PC-9 (cell line): ENCODE data around the gene TUBGCP2. TPM values are rescaled to one million over a fixed set of nuclear protein-coding genes. Genes with fewer than 3 reads are reported as not detected.

Source experiments
- BruUV-seq: library from RNA; stranded (reverse); fragments of 400-500 nt; replicated peaks from 2 replicates; lab custom pipeline; 2021; lab: Mats Ljungman, UMichigan
- CTCF ChIA-PET: fragments of 300-600 bp; sonication (Branson Sonifier 250); formaldehyde crosslinking; loops from one replicate; lab custom pipeline; 2022; ENCODE audit warnings: antibody characterized with exemption; lab: Charles Lee
- POLR2A ChIA-PET: fragments of 300-600 bp; sonication (Branson Sonifier 250); formaldehyde crosslinking; loops from one replicate; lab custom pipeline; 2022; ENCODE audit warnings: antibody characterized with exemption; ENCODE audit not compliant: unreplicated experiment; lab: Charles Lee
- DNase-seq, 2 experiments: peaks; one replicate each; pipeline versions ENCODE4 v3.0.0 to v3.0.0-alpha.2; 2015 to 2022; ENCODE audit warnings: mixed read lengths in 1 of 2
- H2AFZ ChIP-seq: fragments of 200-600 bp; sonication (generic); 2 replicates; pipeline ENCODE4 v1.8.1; 2017; ENCODE audit warnings: antibody characterized with exemption
- H3F3A ChIP-seq: fragments of 200-600 bp; sonication (generic); 2 replicates; pipeline ENCODE4 v1.8.1; 2017; ENCODE audit warnings: antibody characterized with exemption, mild to moderate bottlenecking, low read depth; ENCODE audit not compliant: insufficient read depth
- H3K27ac ChIP-seq: fragments of 200-600 bp; sonication (generic); 2 replicates; pipeline ENCODE4 v1.6.1; 2016; ENCODE audit warnings: mixed run types
- H3K27me3 ChIP-seq: fragments of 200-600 bp; sonication (generic); 2 replicates; pipeline ENCODE4 v1.6.1; 2016; ENCODE audit warnings: low read depth, mixed run types; ENCODE audit not compliant: insufficient read depth
- H3K36me3 ChIP-seq: fragments of 200-600 bp; sonication (generic); 2 replicates; pipeline ENCODE4 v1.6.1; 2016; ENCODE audit warnings: low read depth, mixed run types
- H3K4me1 ChIP-seq: fragments of 200-600 bp; sonication (generic); replicated peaks from 2 replicates; pipeline ENCODE4 v1.6.1; 2016; ENCODE audit warnings: mixed run types; ENCODE audit not compliant: insufficient read depth
- H3K4me2 ChIP-seq: fragments of 200-600 bp; sonication (generic); 2 replicates; pipeline ENCODE4 v1.6.1; 2017; ENCODE audit warnings: mixed run types
- H3K4me3 ChIP-seq: fragments of 200-600 bp; sonication (generic); 2 replicates; pipeline ENCODE4 v1.6.1; 2016; ENCODE audit warnings: mixed run types
- H3K79me2 ChIP-seq: fragments of 200-600 bp; sonication (generic); 2 replicates; pipeline ENCODE4 v1.6.1; 2017; ENCODE audit warnings: low read depth, mixed run types
- H3K9me2 ChIP-seq: fragments of 200-600 bp; sonication (generic); 2 replicates; pipeline ENCODE4 v1.8.1; 2017; ENCODE audit warnings: mild to moderate bottlenecking; ENCODE audit not compliant: insufficient read depth
- H3K9me3 ChIP-seq: fragments of 200-600 bp; sonication (generic); 2 replicates; pipeline ENCODE4 v1.8.1; 2016; ENCODE audit warnings: low read depth; ENCODE audit not compliant: insufficient read depth
- H4K20me1 ChIP-seq: fragments of 200-600 bp; sonication (generic); 2 replicates; pipeline ENCODE4 v1.8.1; 2017; ENCODE audit not compliant: insufficient read depth
- EZH2 ChIP-seq: fragments of 200-600 bp; sonication (generic); IDR thresholded peaks from 2 replicates; pipeline ENCODE4 v1.8.0; 2017; ENCODE audit warnings: antibody characterized with exemption, low read depth
- intact Hi-C: fragments of 100-400 bp; cut with micrococcal nuclease; formaldehyde crosslinking; loops from one replicate; pipeline ENCODE4 v1.10.0; 2022; ENCODE audit not compliant: unreplicated experiment
- total RNA-seq: library from RNA; stranded (reverse); gene quantifications from 2 replicates; pipeline ENCODE4 v1.2.3, GENCODE V29; 2021
- TF ChIP-seq, protein P1 (sequence below): fragments of 200-600 bp; sonication (generic); conservative IDR thresholded peaks from 2 replicates; pipeline ENCODE4 v1.6.1; 2017; ENCODE audit warnings: mixed run types, antibody characterized with exemption, mild to moderate bottlenecking, moderate library complexity

TUBGCP2 gene
- total RNA-seq, 1 experiment from 2014 or later, result 52.8 TPM

DNA sequence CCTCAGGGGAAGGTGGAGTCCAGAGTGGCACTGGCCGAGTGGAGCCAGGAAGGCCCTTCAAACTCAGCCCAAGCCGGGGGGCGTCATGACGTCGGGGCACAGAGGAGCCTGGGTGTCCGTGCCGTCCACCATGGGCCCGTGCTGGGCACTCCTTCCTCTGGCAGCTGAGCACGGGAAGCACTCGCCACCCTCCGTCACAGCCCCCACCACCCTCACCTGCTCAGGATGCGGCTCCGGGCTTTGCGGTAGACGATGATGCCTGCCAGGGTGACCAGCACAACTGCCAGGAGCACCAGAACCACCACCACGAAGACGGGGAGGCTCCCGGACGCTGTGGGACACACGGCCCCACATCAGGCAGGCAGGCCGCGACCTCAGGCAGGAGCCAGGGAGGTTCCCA is 40.1 kb downstream of the TUBGCP2 start:
- Histone ChIP-seq H3K36me3 (no peaks in the 10 kb centered on the region), H3K79me2 (no peaks in the 10 kb centered on the region), H3K27me3 (no peaks in the 10 kb centered on the region), H3K9me3 (no peaks in the 10 kb centered on the region), H3K4me3 (no peak overlapping the region), H3K4me1 (peaks cover 15% of the 10 kb centered on the region), H3K4me2 (no peak overlapping the region), H3K27ac (no peak overlapping the region), H2AFZ (no peak overlapping the region), H4K20me1 (no peaks in the 10 kb centered on the region), H3F3A (no peaks in the 10 kb centered on the region; the same call in 1 of the 2 replicates), H3K9me2 (no peaks in the 10 kb centered on the region)
- DNase-seq, result no peak
- ChIA-PET POLR2A (no interaction called here), CTCF (interaction anchor here (0.6 kb wide), 1 partner anchor 31 kb away, joined by 5 read pairs; the partner anchor contains the start of gene VENTX)
- TF ChIP-seq, protein P1, sequence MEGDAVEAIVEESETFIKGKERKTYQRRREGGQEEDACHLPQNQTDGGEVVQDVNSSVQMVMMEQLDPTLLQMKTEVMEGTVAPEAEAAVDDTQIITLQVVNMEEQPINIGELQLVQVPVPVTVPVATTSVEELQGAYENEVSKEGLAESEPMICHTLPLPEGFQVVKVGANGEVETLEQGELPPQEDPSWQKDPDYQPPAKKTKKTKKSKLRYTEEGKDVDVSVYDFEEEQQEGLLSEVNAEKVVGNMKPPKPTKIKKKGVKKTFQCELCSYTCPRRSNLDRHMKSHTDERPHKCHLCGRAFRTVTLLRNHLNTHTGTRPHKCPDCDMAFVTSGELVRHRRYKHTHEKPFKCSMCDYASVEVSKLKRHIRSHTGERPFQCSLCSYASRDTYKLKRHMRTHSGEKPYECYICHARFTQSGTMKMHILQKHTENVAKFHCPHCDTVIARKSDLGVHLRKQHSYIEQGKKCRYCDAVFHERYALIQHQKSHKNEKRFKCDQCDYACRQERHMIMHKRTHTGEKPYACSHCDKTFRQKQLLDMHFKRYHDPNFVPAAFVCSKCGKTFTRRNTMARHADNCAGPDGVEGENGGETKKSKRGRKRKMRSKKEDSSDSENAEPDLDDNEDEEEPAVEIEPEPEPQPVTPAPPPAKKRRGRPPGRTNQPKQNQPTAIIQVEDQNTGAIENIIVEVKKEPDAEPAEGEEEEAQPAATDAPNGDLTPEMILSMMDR, result no peak
- no peak for TF ChIP-seq EZH2
- intact Hi-C loops, result no loop called here
- no TSS peak for BruUV-seq

DNA sequence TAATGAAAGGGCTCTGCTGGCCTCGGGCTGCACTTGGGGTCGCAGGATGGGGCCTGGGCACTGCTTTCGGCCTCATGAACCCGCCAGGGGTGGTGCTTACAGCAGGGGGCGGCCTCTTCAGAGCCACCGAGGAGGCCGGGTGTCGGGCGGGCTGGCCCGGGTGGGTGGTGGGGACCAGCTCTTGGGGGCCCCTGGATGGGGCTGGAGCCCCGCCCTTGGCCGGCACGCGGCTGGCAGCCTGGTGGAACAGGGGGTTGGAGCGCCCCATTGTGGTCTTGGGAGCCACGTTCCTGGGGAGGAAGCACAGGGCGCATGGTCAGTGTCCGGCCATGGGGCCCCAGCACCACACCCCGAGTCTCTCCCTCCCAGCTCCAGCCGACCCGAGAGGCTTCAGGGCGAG is 40.8 kb downstream of the TUBGCP2 start:
- Histone ChIP-seq H3K27me3 (no peaks in the 10 kb centered on the region), H3K4me1 (peaks cover 15% of the 10 kb centered on the region), H3F3A (no peaks in the 10 kb centered on the region; the same call in 1 of the 2 replicates), H3K27ac (no peak overlapping the region), H3K36me3 (no peaks in the 10 kb centered on the region), H3K79me2 (no peaks in the 10 kb centered on the region), H2AFZ (no peak overlapping the region), H3K4me3 (no peak overlapping the region), H3K9me3 (no peaks in the 10 kb centered on the region), H4K20me1 (no peaks in the 10 kb centered on the region), H3K4me2 (no peak overlapping the region), H3K9me2 (no peaks in the 10 kb centered on the region)
- ChIA-PET CTCF (no interaction called here), POLR2A (interaction anchor here (0.6 kb wide), 1 partner anchor 8 kb away, joined by 3 read pairs; no protein-coding TSS in a partner anchor)
- TF ChIP-seq EZH2, result no peak
- TF ChIP-seq, protein P1, result no peak
- intact Hi-C loops, result no loop called here
- BruUV-seq, result no TSS peak
- no peak for DNase-seq

DNA sequence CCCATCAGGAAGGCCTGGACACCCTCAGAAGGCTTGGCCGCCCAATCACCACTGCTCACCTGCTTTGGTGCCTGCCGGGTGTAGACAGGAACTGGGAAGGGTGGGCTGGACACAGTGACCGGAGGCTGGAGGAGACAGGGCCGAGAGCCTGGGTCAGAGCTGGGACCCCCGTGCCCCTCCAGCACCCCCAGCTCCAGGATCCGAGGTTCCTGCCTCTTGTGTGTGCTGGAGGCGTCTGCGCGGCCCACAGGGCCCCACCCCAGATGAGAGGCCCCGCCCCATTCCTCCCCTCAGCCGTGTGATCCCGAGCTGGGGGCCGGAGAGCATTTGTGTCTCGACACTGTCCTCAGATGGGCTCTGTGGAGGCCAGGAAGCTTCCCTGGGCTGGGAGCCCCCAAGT is 41.4 kb downstream of the TUBGCP2 start:
- no TSS peak for BruUV-seq
- no peak overlapping the region for H2AFZ ChIP-seq
- no peaks in the 10 kb centered on the region; the same call in 1 of the 2 replicates for H3F3A ChIP-seq
- no peaks in the 10 kb centered on the region for H4K20me1 ChIP-seq
- H3K4me3 ChIP-seq, result no peak overlapping the region
- H3K9me2 ChIP-seq, result no peaks in the 10 kb centered on the region
- ChIA-PET CTCF (no interaction called here), POLR2A (interaction anchor here (0.6 kb wide), 1 partner anchor 8 kb away, joined by 3 read pairs; no protein-coding TSS in a partner anchor)
- intact Hi-C loops, result no loop called here
- H3K27ac ChIP-seq, result no peak overlapping the region
- no peaks in the 10 kb centered on the region for H3K79me2 ChIP-seq
- TF ChIP-seq, protein P1, result no peak
- TF ChIP-seq EZH2, result no peak
- H3K9me3 ChIP-seq, result no peaks in the 10 kb centered on the region
- peaks cover 15% of the 10 kb centered on the region for H3K4me1 ChIP-seq
- H3K36me3 ChIP-seq, result no peaks in the 10 kb centered on the region
- no peak overlapping the region for H3K4me2 ChIP-seq
- no peak for DNase-seq
- H3K27me3 ChIP-seq, result no peaks in the 10 kb centered on the region
